GM12892 (cell line): Measurements from ENCODE around the gene PTPRN2.
"Not testable (repeated sequence)": the region's sequence is repeated elsewhere in the genome, so short reads cannot be mapped to it uniquely, and the experiment has no call there.

Experiments
- DNase-seq: peaks from one replicate; pipeline ENCODE4 v3.0.0; 2011; ENCODE audit not compliant: insufficient read length
- FAIRE-seq: peaks from 2 replicates; lab custom pipeline; 2011; peaks lifted over from hg19 to GRCh38; lab: Jason Lieb, UNC
- POLR2A ChIP-seq: IDR thresholded peaks from 2 replicates; pipeline ENCODE4 v1.6.1; 2011; ENCODE audit warnings: low read depth, low read length, control low read depth
- POLR2AphosphoS5 ChIP-seq: IDR thresholded peaks from 2 replicates; pipeline ENCODE4 v1.6.1; 2011; ENCODE audit warnings: low read depth, low read length, control low read depth
- TAF1 ChIP-seq: IDR thresholded peaks from 2 replicates; pipeline ENCODE4 v1.6.1; 2011; ENCODE audit warnings: low read depth, mild to moderate bottlenecking, control low read depth, low read length, borderline replicate concordance

PTPRN2 gene

DNA sequence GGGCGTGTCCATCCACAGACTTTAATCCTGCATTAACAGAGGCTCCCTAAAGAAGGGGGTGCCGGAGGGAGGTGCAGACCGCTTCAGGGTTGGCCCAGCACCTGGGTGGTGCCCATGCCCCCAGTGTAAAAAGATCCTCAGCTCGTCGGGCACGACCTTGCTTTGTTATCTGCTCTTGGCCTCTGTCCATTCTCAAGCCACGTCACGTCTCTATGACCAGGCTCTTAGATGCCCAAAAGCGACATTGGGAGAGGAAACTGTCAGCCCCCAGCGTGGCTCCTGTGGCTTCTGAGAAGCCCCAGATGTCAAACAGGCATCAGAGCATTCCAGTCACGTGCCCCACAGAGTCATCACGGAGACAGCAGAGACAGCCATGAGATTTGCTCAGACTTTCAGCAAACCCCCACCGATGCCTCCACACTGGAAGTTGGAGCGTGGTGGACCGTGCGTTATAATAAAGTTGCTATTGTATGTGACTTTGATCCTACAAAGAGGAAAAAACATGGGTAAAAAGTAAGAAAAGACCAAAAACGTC lies 55.5 kb downstream of the PTPRN2 start:
- no peak for DNase-seq
- no peak for TF ChIP-seq TAF1
- no peak for FAIRE-seq

DNA sequence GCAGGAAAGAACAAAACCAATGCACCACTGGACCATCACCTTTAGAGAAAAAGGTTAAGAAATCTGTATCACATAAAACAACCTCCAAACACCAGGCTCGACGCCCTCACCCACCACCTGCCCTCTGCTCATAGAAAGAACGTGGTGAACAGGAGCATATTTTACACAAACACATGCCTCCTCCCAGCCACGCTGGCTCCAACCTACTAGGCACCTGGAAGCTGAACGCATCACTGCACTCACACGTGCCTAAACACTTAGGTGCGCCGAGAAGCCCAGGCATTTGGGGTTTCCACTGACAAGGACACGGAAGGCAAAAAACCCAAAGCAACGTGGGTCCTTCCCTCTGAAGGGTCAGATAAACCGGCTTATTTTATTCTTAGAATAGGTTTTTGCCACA lies 56.0 kb downstream of the PTPRN2 start:
- TF ChIP-seq POLR2AphosphoS5 = no peak
- no peak for TF ChIP-seq POLR2A
- TF ChIP-seq TAF1 = no peak
- DNase-seq = no peak
- no peak for FAIRE-seq

DNA sequence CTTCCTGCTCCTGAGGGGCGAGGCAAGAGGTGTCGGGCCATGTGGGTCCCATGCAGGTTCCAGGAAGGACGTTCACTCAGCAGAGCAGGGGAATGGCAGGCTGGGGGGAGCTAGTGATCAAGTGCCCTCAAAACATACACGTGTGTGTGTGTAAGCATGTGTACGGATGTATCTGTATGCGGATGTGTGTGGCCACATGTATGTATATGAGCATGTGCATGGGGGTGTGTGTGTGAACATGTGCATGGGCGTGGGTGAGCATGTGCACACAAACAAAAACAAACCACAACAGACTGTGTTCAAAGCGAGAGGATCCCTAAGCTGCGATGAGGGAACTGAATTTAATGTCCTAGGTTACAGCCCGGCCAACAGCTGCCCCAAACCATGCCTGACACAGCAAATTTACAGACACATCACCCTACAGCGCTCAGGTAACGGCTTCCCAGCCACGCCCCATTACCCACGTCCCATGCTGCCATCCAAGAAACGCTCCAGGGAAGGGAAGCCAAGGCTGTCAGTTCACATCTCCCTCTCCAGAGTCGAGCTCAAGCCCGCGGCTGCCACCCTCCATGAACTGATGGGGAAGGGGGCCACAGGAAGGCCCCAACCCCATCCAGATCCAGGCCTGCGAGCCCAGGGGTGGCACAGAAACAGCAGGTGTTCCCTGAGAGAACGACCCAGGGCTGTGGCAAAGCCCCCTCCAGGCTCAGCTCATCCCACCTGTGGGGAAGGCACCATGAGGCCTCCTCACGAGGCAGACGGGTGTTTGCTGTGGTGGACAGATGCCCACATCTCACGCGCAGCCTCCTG lies 56.6 kb downstream of the PTPRN2 start:
- no peak for TF ChIP-seq POLR2AphosphoS5
- no peak for TF ChIP-seq POLR2A
- TF ChIP-seq TAF1 = no peak
- DNase-seq = no peak
- no peak for FAIRE-seq

DNA sequence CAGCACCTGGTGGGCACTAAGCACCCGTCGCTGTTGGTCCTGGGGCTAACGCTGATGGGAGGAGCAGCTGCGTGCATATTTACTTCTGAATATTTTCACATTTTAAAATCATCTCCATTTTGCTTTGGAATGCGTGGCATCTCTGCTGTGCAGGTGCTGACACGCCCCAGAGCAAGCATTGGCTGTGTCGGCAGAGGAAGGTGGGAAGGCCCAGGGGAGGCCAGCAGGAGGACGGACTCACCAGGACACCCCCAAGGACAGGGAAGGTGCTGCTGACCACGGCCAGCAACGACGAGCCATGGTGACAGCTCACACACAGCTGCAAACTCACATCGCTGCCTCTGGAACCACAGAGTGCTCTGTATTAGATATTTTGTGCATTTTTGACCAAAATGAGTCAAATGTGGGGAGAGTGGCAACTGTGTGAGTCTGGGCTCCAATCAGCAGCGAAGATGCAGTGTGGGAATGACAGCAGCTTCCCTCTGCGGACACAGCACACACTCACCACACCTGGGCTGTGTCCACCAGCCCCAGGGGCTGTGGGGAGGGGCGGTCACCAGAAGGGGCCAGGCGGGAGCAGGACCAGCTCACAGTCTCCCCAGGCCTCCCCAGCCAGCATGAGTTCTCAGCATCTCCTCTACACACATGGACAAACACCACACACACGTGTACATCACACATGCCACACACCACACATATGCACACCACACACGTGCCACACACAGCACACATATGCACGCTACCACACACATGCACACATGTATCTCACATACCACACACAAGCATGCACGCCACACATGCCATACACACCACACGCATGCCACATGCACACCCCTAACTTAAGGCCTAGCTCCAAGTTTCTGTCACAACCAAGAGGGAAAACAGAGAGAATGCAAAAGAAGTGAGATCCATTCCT lies 58.2 kb downstream of the PTPRN2 start:
- DNase-seq (no peak), FAIRE-seq (no peak)
- no peak for TF ChIP-seq POLR2AphosphoS5
- TF ChIP-seq TAF1 = no peak
- TF ChIP-seq POLR2A = no peak

DNA sequence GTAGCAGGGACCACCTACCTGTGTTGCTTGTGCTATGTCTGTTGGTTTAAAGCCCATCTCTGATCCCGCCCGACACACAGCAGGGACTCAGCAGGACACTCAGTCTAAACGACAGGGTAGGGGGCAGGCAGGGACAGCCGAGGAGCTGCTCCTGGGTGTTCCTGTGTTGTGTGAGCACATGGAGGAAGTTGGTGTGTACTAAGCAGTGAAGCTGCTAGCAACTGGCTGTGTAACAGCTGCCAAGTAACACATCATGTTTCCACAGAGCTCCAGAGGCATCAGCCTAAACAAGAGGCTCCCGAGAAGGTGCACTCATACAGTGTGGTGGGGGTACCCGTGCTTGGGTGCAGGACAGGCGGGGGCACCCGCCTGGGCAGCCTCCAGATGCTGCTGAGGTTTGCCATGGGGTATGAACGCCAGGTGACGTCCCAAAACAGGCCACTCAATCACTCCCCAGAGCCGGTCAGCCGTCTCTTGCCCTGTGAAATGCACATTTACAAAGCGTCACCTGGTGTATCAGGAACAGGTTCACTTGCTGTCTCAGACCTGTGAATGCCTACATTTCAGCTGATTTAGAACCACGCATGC lies 59.6 kb downstream of the PTPRN2 start:
- TF ChIP-seq TAF1 (no peak), POLR2A (no peak), POLR2AphosphoS5 (no peak)
- DNase-seq = no peak
- FAIRE-seq = no peak

DNA sequence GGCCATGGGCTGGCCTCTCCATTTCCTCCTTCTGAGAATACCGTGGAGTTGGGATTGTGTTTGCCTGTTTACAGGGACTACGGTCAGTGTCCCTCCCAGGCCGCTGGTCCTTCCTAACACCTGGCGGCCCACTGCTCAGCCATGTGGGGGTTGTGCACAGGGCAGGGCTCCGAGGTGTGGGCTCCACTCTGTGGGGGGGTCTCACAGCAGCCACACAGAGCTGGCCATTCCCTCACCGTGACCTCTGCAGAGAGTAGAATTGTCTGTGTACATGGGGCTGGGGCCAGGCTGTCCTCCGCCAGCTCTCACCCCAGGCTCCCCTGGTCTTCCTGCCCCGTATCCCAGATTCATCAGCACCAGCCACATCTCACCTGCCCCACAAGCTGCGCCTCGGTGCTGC lies 60.1 kb downstream of the PTPRN2 start:
- FAIRE-seq (no peak), DNase-seq (no peak)
- TF ChIP-seq TAF1 = no peak
- no peak for TF ChIP-seq POLR2AphosphoS5
- no peak for TF ChIP-seq POLR2A

DNA sequence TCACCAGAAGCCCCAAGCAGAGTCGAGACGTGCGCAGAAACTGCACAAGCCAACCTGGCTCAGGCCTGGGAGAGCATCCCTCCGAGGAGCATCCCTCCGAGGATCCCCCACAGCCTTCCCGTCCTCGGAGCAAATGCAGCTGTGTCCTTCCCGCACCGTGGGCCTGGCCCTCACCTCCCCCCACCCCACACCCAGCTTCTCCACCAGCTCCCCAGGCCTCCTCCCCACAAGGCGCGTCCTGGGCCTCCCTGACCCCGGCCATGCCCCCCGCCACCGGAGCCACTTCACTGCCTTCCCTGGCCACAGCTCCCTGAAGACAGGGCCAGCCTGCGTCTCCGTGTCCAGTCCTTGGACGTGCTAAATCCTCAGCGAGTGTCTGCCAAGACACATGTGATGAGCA lies 60.6 kb downstream of the PTPRN2 start:
- DNase-seq = no peak
- no peak for FAIRE-seq
- TF ChIP-seq POLR2AphosphoS5 = no peak
- no peak for TF ChIP-seq POLR2A
- TF ChIP-seq TAF1 = no peak

DNA sequence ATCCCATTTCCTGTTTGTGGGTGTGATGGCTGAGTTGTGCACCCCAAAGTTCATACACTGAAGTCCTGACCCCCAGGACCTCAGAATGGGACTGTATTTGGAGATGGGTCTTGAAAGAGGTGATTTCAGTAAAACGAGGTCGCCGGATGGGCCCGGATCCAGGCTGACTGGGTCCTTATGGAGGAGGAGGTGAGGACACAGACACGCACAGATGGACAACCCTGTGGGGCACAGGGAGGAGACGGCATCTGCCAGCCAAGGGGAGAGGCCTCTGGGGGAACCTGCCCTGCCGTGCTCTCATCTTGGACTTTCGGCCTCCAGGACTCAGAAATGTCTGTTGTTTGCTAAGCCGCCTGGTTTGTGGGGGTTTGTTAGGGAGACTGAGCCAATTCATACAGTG lies 61.1 kb downstream of the PTPRN2 start:
- FAIRE-seq (no peak), DNase-seq (no peak)
- TF ChIP-seq POLR2AphosphoS5 (no peak), POLR2A (no peak), TAF1 (no peak)

DNA sequence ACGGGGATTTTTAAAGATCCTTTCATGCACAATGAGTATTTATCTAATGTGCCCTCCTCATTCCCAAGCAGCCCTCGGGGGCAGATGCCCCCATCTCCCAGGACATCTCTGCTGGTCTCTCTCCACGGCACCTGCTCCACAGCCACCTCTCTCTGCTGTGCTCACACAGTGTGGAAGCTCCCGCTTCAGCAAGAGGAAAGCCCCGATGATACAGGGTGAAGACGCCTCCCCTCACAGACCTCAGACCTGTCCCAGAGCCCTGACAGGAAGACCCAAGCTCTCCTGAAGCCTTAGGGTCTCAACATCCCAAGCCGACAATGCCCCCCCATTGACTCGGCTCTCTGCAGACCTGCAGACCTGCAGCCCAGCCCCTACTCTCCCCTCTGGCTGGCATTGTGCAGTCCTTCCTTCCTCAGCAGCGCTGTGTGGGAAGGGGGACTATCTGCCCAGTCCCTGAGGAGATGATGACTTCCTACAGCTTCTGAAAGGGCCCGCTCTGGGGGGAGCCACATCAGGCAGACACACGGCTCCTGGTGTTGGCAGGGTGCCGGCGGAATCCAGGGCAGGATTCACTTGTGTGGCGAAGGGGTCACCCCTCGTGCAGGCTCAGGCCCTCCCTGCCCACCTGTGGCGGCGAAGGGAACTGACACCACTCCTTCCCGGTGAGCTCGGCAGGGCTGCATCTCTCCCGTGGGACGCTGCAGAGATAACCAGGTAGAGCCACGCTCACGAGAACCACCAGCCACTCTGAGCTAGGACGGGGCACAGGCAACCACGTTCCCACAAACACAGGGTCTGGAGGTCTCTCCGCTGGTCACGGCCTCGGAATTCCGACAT lies 61.8 kb downstream of the PTPRN2 start:
- DNase-seq (no peak), FAIRE-seq (no peak)
- TF ChIP-seq POLR2A = no peak
- no peak for TF ChIP-seq TAF1
- no peak for TF ChIP-seq POLR2AphosphoS5

DNA sequence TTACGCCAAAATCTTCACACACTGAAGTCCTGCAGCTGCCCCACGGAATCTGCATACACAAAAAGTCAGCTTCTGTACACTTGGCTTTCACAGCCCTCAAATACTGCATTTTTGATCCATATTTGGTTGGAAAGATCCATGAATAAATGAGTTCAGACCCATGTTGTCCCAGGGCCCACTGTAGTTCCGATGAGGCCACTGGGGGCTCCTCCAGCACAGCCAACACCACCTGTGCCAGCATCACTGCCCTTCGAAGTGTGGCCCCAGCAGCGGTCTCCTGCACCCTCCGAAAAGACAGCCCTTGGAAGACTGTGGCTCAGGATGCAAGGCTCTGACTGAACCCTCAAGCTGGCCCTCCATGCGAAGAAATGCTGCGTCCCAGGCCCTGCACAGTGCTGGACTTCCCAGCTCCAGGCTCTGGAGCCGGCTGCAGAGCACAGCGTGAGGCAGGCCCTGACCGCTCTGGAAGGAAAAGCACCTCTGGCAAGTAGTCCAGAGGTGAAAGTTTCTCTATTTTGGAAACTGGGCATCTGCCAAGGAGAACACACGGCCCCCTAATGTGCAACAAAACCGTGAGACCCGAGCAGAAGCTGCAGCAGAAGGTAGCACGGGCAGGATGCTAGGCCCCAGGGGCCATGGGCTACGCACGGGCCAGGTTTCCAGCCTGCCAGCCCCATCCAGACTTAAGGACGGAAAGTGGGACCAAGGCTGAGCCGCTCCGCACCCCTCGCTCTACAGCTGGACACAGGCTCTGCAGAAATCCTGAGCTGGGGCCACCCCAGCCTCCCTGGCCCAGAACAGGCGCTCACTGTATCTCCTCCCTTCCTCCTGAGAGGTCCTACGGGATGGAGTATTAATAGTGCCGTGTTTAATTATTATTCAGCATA lies 62.6 kb downstream of the PTPRN2 start:
- TF ChIP-seq POLR2A = no peak
- no peak for TF ChIP-seq POLR2AphosphoS5
- no peak for TF ChIP-seq TAF1
- no peak for FAIRE-seq

DNA sequence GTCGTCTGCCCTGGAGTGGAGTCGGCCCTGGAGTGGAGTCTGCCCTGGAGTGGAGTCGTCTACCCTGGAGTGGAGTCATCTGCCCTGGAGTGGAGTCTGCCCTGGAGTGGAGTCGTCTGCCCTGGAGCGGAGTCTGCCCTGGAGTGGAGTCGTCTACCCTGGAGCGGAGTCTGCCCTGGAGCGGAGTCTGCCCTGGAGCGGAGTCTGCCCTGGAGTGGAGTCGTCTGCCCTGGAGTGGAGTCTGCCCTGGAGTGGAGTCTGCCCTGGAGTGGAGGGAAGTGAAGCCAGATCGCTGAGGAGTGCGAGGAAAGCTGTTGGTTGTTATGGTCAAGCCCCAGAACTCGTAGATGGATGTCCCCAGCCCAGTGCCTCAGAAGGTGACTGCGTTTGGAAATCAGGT lies 63.3 kb downstream of the PTPRN2 start:
- DNase-seq, FAIRE-seq: not testable (repeated sequence)

More for the DNA sequence above, 62.6 kb downstream of the PTPRN2 start:
- no peak for DNase-seq

DNA sequence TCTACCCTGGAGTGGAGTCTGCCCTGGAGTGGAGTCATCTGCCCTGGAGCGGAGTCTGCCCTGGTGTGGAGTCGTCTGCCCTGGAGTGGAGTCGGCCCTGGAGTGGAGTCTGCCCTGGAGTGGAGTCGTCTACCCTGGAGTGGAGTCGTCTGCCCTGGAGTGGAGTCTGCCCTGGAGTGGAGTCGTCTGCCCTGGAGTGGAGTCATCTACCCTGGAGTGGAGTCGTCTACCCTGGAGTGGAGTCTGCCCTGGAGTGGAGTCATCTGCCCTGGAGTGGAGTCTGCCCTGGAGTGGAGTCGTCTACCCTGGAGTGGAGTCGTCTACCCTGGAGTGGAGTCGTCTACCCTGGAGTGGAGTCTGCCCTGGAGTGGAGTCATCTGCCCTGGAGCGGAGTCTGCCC lies 63.7 kb downstream of the PTPRN2 start:
- FAIRE-seq = not testable (repeated sequence)

DNA sequence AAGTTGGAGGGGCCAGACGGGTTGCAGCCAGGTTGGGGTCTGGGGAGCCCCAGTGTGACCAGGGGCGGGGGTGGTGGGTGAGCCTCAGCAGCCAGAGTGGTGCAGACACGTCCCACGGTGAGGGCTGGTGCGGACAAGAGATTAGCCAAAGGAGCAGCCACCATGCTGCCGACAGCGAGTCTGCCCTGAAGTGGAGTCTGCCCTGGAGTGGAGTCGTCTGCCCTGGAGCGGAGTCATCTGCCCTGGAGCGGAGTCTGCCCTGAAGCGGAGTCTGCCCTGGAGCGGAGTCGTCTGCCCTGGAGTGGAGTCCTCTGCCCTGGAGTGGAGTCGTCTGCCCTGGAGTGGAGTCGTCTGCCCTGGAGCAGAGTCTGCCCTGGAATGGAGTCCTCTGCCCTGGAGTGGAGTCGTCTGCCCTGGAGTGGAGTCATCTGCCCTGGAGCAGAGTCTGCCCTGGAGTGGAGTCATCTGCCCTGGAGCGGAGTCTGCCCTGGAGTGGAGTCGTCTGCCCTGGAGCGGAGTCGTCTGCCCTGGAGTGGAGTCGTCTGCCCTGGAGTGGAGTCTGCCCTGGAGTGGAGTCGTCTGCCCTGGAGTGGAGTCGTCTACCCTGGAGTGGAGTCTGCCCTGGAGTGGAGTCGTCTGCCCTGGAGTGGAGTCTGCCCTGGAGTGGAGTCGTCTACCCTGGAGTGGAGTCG lies 64.3 kb downstream of the PTPRN2 start:
- not testable (repeated sequence) for DNase-seq

More for the DNA sequence above, 63.7 kb downstream of the PTPRN2 start:
- not testable (repeated sequence) for DNase-seq

DNA sequence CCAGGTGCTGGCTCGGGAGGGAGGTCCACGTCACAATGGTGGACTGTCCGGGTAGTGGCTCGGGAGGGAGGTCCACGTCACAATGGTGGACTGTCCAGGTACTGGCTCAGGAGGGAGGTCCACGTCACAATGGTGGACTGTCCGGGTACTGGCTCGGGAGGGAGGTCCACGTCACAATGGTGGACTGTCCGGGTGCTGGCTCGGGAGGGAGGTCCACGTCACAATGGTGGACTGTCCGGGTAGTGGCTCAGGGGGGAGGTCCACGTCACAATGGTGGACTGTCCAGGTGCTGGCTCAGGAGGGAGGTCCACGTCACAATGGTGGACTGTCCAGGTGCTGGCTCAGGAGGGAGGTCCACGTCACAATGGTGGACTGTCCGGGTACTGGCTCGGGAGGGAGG lies 65.8 kb downstream of the PTPRN2 start:
- FAIRE-seq, DNase-seq: not testable (repeated sequence)

More for the DNA sequence above, 64.3 kb downstream of the PTPRN2 start:
- FAIRE-seq = not testable (repeated sequence)
